Gastrocnemius medialis (tissue), 4 donors: ENCODE measurements around the gene CLSTN3. TPM values are rescaled to one million over a fixed set of nuclear protein-coding genes. Genes with fewer than 3 reads are reported as not detected.

Experiments used
- ATAC-seq, 2 donors: fragments of 150-250 bp; one replicate each; pipeline ENCODE4 v1.9.1; 2016
- DNase-seq, 2 donors: peaks; one replicate each; pipeline ENCODE4 v3.0.0-alpha.2; 2019
- H3K27ac ChIP-seq, 4 donors: fragments of 200-600 bp; sonication (generic); 1 replicate in 1 of 4; 2 replicates in 3 of 4; pipeline ENCODE4 v1.5.1; 2016 to 2018; ENCODE audit warnings: mild to moderate bottlenecking in 2 of 4, moderate library complexity in 1 of 4
- H3K27me3 ChIP-seq, 3 donors: fragments of 200-600 bp; sonication (generic) in 2 of 3; 1 replicate in 1 of 3; 2 replicates in 2 of 3; pipeline versions ENCODE4 v1.5.1 to v1.6.0; 2016 to 2019; ENCODE audit warnings: mild to moderate bottlenecking in 1 of 3, moderate library complexity in 1 of 3
- H3K36me3 ChIP-seq, 2 donors: fragments of 200-600 bp; sonication (generic) in 1 of 2; one replicate each; pipeline ENCODE4 v1.5.1; 2017 to 2018
- H3K4me1 ChIP-seq, 2 donors: fragments of 200-600 bp; sonication (generic) in 1 of 2; one replicate each; pipeline ENCODE4 v1.5.1; 2016 to 2017; ENCODE audit warnings: mild to moderate bottlenecking in 2 of 2
- H3K4me3 ChIP-seq, 4 donors: fragments of 200-600 bp; sonication (generic) in 3 of 4; 1 replicate in 1 of 4; 2 replicates in 3 of 4; pipeline ENCODE4 v1.5.1; 2016 to 2019; ENCODE audit warnings: mild to moderate bottlenecking in 2 of 4
- H3K9me3 ChIP-seq, 3 donors: fragments of 200-600 bp; sonication (generic) in 2 of 3; 1 replicate in 1 of 3; 2 replicates in 2 of 3; pipeline ENCODE4 v1.5.1; 2016 to 2019
- POLR2A ChIP-seq, 2 donors: fragments of 450-650 bp; IDR thresholded peaks; one replicate each; pipeline ENCODE4 v1.6.1; 2017; ENCODE audit warnings: antibody characterized with exemption in 2 of 2, mild to moderate bottlenecking in 2 of 2, moderate library complexity in 2 of 2
- in situ Hi-C, 4 donors: fragments of 200-750 bp; cut with MboI; loops; one replicate each; pipeline versions ENCODE4 v1.15.0 to v1.8.0; 2017; ENCODE audit warnings: low sequenced_read_pairs in 4 of 4
- intact Hi-C: fragments of 100-400 bp; cut with DNase I; formaldehyde crosslinking; loops from one replicate; pipeline ENCODE4 v1.15.1; 2023; ENCODE audit warnings: low total_unique reads
- total RNA-seq, 4 donors: library from RNA; depleted of rRNA; stranded (reverse); fragments of >200 nt; gene quantifications; one replicate each; pipeline versions ENCODE4 v1.1.0 to v1.2.3, GENCODE V29; 2016
- TF ChIP-seq, protein P1 (sequence below), 5 experiments: fragments of 450-650 bp in 3 of 5; fragments of 200-600 bp in 2 of 5; sonication (generic) in 2 of 5; IDR thresholded peaks in 4 of 5; conservative IDR thresholded peaks in 1 of 5; 1 replicate in 4 of 5; 2 replicates in 1 of 5; pipeline ENCODE4 v1.5.1; 2016 to 2019; ENCODE audit warnings: antibody characterized with exemption in 5 of 5, mild to moderate bottlenecking in 3 of 5, moderate library complexity in 3 of 5

CLSTN3 gene
- total RNA-seq, 4 donors from 2014 or later = 1.2 to 3.5 (median 2.4) TPM

DNA sequence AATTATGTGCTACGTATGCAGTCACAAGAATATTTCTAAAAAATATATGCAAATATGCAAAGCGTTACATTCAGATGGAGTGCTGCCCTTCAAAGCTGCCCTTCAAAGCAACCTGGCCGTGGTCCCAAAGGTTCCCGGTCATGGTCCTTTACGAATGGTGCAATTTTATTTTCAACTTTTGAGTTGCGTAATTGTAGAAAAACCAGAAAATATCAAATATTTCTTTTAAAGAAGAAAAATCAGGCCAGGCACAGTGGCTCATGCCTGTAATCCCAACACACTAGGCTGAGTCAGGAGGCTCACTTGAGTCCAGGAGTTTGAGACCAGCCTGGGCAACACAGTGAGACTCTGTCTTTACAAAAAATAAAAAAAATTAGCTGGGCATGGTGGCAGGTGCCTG, 21.4 kb downstream of the CLSTN3 start:
- DNase-seq (no peak), ATAC-seq (no peak)
- in situ Hi-C loops = no loop called here
- H3K36me3 ChIP-seq = no peaks in the 10 kb centered on the region
- H3K4me3 ChIP-seq = no peak overlapping the region
- H3K4me1 ChIP-seq = no peaks in the 10 kb centered on the region
- TF ChIP-seq, protein P1, sequence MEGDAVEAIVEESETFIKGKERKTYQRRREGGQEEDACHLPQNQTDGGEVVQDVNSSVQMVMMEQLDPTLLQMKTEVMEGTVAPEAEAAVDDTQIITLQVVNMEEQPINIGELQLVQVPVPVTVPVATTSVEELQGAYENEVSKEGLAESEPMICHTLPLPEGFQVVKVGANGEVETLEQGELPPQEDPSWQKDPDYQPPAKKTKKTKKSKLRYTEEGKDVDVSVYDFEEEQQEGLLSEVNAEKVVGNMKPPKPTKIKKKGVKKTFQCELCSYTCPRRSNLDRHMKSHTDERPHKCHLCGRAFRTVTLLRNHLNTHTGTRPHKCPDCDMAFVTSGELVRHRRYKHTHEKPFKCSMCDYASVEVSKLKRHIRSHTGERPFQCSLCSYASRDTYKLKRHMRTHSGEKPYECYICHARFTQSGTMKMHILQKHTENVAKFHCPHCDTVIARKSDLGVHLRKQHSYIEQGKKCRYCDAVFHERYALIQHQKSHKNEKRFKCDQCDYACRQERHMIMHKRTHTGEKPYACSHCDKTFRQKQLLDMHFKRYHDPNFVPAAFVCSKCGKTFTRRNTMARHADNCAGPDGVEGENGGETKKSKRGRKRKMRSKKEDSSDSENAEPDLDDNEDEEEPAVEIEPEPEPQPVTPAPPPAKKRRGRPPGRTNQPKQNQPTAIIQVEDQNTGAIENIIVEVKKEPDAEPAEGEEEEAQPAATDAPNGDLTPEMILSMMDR (IDR thresholded peaks at IDR 0.05 in 4 of 5, conservative IDR thresholded peaks at IDR 0.05 in 1 of 5) = no peak
- no peak for TF ChIP-seq POLR2A (IDR thresholded peaks at IDR 0.05)
- no peaks in the 10 kb centered on the region for H3K9me3 ChIP-seq
- H3K27ac ChIP-seq = no peak overlapping the region
- H3K27me3 ChIP-seq = no peaks in the 10 kb centered on the region
- intact Hi-C loops = no loop called here

GRCh38 chr12:7152818-7153217, 22.6 kb downstream of the CLSTN3 start:
- Histone ChIP-seq H3K27ac (no peak overlapping the region), H3K27me3 (no peaks in the 10 kb centered on the region), H3K9me3 (no peaks in the 10 kb centered on the region), H3K4me3 (no peak overlapping the region), H3K4me1 (no peaks in the 10 kb centered on the region), H3K36me3 (no peaks in the 10 kb centered on the region)
- no peak for ATAC-seq
- in situ Hi-C loops = no loop called here
- no peak for DNase-seq
- no peak for TF ChIP-seq POLR2A (IDR thresholded peaks at IDR 0.05)
- TF ChIP-seq, protein P1 (IDR thresholded peaks at IDR 0.05 in 4 of 5, conservative IDR thresholded peaks at IDR 0.05 in 1 of 5) = no peak
- intact Hi-C loops = no loop called here

DNA sequence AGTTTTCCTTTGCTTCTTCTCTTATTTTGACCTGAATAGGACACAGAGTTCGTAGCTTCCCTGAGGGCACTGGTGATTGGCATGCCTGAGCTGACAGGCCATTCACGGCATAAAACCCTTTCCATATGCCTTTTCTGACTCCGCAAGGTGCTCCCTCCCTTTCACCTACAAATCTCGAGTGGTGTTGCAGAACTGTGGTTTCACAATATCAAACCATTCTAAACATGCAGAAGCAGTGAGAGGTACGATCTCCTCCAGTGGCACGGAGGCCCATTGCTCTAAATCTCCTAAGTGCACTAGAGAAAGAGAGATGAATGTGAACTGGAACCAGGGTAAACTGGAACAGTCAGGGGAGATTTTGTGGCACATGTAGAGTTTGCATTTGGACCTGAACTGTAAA, 23.9 kb downstream of the CLSTN3 start:
- Histone ChIP-seq H3K36me3 (no peaks in the 10 kb centered on the region), H3K4me1 (no peaks in the 10 kb centered on the region), H3K27ac (no peak overlapping the region), H3K9me3 (no peaks in the 10 kb centered on the region), H3K27me3 (no peaks in the 10 kb centered on the region), H3K4me3 (no peak overlapping the region)
- in situ Hi-C loops (no loop called here), intact Hi-C loops (no loop called here)
- ATAC-seq = no peak
- TF ChIP-seq POLR2A (IDR thresholded peaks at IDR 0.05) = no peak
- TF ChIP-seq, protein P1 (IDR thresholded peaks at IDR 0.05 in 4 of 5, conservative IDR thresholded peaks at IDR 0.05 in 1 of 5) = no peak
- no peak for DNase-seq

- TF ChIP-seq, protein P1 (IDR thresholded peaks at IDR 0.05 in 4 of 5, conservative IDR thresholded peaks at IDR 0.05 in 1 of 5) = no peak
- no peak for TF ChIP-seq POLR2A (IDR thresholded peaks at IDR 0.05)
- no peak for DNase-seq
- H3K4me3 ChIP-seq = no peak overlapping the region
- in situ Hi-C loops (no loop called here), intact Hi-C loops (no loop called here)
- no peaks in the 10 kb centered on the region for H3K27me3 ChIP-seq
- H3K9me3 ChIP-seq = no peaks in the 10 kb centered on the region
- H3K4me1 ChIP-seq = no peaks in the 10 kb centered on the region
- H3K36me3 ChIP-seq = no peaks in the 10 kb centered on the region
- no peak for ATAC-seq
- H3K27ac ChIP-seq = no peak overlapping the region
These were observed 24.8 kb downstream of the CLSTN3 start for GRCh38 chr12:7154901-7155470.

DNA sequence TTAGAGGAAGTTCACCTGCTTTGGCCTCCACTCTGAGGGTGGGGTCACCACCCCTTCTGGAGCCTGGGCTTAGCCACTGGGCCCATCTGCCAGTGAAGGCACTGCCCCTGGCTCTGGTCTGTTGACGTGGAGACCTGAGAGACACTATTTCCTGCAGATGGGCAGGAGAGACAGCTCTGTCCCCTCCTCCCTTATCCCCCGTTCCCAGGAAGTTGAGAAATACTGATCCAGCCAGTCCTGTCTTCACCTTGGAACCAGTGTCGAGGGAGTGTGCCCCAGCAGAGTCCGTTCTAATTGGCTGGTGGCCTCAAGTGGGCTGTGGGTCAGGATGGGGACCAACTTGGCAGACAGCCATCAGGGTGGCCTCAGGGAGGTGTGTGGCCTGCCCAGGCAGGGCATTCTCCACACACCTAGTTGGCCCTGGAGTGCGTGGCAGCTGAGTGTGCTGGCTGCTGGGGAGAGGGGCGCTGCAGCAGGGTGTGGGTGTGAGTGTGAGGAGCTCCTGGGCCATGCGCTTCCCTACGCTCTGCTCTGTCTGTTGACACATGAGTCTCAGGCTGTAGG, 25.4 kb downstream of the CLSTN3 start:
- DNase-seq = no peak
- Histone ChIP-seq H3K4me1 (no peaks in the 10 kb centered on the region), H3K27ac (no peak overlapping the region), H3K36me3 (no peaks in the 10 kb centered on the region), H3K9me3 (no peaks in the 10 kb centered on the region), H3K27me3 (no peaks in the 10 kb centered on the region), H3K4me3 (no peak overlapping the region)
- intact Hi-C loops = no loop called here
- in situ Hi-C loops = no loop called here
- TF ChIP-seq, protein P1 (IDR thresholded peaks at IDR 0.05 in 4 of 5, conservative IDR thresholded peaks at IDR 0.05 in 1 of 5) = no peak
- TF ChIP-seq POLR2A (IDR thresholded peaks at IDR 0.05) = no peak
- no peak for ATAC-seq
